ENCODE data around the gene NAALADL1.

Gene NAALADL1

DNA sequence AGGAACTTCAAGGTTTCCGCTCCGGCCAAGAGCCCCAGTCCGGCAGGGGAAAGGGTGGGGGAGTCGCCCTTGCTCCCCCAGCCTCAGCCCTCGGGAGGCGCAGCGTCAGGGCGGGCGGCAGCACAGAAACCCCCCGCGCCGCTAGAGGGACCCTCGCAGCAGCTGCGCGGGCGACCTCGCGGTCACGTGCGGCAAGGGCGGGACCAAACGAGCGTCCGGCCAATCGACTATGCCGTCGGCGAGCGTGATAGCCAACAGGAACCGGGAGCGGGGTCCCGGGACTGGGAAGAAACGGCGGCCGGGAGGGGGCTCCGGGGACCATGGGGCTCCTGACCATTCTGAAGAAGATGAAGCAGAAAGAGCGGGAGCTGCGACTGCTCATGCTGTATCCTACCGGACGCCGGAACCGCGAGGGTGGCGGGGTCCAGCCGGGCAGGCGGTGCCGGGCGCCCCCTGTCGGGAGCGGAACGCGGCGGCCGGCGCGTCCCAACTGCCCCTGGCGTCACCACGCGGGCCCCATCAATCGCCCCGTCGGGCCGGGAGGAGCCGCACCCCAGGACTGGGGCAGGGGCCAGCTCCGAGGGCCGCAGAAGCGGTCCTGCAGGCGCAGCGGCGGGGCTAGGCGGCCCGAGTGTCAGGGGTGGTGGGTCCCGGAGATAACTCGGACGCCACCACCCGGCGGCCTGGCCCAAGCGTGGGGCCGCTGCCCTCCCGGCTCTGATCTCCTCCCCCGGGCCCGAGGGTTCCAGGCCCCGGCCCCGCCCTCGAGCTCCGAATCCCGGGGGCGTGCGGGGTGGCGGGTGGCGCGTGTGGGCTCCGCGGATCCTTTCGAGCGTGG, 44.2 kb downstream of the NAALADL1 start, which contains the start of gene ARL2 (continued):
- TF ChIP-seq, protein P1, sequence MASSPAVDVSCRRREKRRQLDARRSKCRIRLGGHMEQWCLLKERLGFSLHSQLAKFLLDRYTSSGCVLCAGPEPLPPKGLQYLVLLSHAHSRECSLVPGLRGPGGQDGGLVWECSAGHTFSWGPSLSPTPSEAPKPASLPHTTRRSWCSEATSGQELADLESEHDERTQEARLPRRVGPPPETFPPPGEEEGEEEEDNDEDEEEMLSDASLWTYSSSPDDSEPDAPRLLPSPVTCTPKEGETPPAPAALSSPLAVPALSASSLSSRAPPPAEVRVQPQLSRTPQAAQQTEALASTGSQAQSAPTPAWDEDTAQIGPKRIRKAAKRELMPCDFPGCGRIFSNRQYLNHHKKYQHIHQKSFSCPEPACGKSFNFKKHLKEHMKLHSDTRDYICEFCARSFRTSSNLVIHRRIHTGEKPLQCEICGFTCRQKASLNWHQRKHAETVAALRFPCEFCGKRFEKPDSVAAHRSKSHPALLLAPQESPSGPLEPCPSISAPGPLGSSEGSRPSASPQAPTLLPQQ (tag by site-specific recombination; IDR thresholded peaks at IDR 0.05): peak; percentile 90
- TF ChIP-seq ZNF416 (tag by site-specific recombination; IDR thresholded peaks at IDR 0.05) (no peak), GLIS2 (tag by site-specific recombination; IDR thresholded peaks at IDR 0.05) (peak; percentile 92), ZEB2 (tag by site-specific recombination; IDR thresholded peaks at IDR 0.05) (peak; percentile 83), ZFP37 (tag by site-specific recombination; IDR thresholded peaks at IDR 0.05) (peak; percentile 93; the same call in 1 of the 2 replicates), ZNF423 (tag by site-specific recombination; IDR thresholded peaks at IDR 0.05) (peak; percentile 55; the same call in 1 of the 2 replicates), ZNF621 (tag by site-specific recombination; IDR thresholded peaks at IDR 0.05) (no peak), ZNF274 (IDR thresholded peaks at IDR 0.05; ENCODE audit: low read length) (no peak), ZNF274 (tag by site-specific recombination; IDR thresholded peaks at IDR 0.05; ENCODE audit: borderline replicate concordance) (no peak), ZNF76 (tag by site-specific recombination; IDR thresholded peaks at IDR 0.05; ENCODE audit: borderline replicate concordance, low read depth) (0 out of 2 replicates have a peak, but pooled peaks have one; percentile 10), ZNF24 (tag by site-specific recombination; IDR thresholded peaks at IDR 0.05) (0 out of 2 replicates have a peak, but pooled peaks have one; percentile 54), ZNF707 (tag by site-specific recombination; IDR thresholded peaks at IDR 0.05) (no peak; the same call in 1 of the 2 replicates), BCL11A (tag by site-specific recombination; IDR thresholded peaks at IDR 0.05; ENCODE audit: low read depth) (peak; percentile 57; the same call in 1 of the 2 replicates), ZBTB48 (tag by site-specific recombination; IDR thresholded peaks at IDR 0.05) (peak; percentile 55), ZBTB17 (tag by site-specific recombination; IDR thresholded peaks at IDR 0.05) (peak; percentile 69), SP3 (tag by site-specific recombination; IDR thresholded peaks at IDR 0.05) (peak; percentile 31; the same call in 1 of the 2 replicates), ZNF404 (tag by site-specific recombination; IDR thresholded peaks at IDR 0.05) (no peak), ZBTB20 (tag by site-specific recombination; IDR thresholded peaks at IDR 0.05) (peak; percentile 88), ZNF560 (tag by site-specific recombination; IDR thresholded peaks at IDR 0.05; ENCODE audit: borderline replicate concordance) (no peak), RBAK (tag by site-specific recombination; IDR thresholded peaks at IDR 0.05) (no peak), SP7 (tag by site-specific recombination; IDR thresholded peaks at IDR 0.05) (peak; percentile 74; the same call in 1 of the 2 replicates), ZNF140 (tag by site-specific recombination; IDR thresholded peaks at IDR 0.05) (no peak), SETDB1 (IDR thresholded peaks at IDR 0.05; ENCODE audit: insufficient read length, low read length) (no peak), KLF7 (tag by site-specific recombination; IDR thresholded peaks at IDR 0.05; ENCODE audit: borderline replicate concordance) (0 out of 2 replicates have a peak, but pooled peaks have one; percentile 8), ZNF266 (tag by site-specific recombination; IDR thresholded peaks at IDR 0.05; ENCODE audit: low read depth) (no peak)
- TF ChIP-seq, protein P2, sequence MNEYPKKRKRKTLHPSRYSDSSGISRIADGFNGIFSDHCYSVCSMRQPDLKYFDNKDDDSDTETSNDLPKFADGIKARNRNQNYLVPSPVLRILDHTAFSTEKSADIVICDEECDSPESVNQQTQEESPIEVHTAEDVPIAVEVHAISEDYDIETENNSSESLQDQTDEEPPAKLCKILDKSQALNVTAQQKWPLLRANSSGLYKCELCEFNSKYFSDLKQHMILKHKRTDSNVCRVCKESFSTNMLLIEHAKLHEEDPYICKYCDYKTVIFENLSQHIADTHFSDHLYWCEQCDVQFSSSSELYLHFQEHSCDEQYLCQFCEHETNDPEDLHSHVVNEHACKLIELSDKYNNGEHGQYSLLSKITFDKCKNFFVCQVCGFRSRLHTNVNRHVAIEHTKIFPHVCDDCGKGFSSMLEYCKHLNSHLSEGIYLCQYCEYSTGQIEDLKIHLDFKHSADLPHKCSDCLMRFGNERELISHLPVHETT (tag by site-specific recombination; IDR thresholded peaks at IDR 0.05): 0 out of 2 replicates have a peak, but pooled peaks have one; percentile 10
- TF ChIP-seq, protein P3, sequence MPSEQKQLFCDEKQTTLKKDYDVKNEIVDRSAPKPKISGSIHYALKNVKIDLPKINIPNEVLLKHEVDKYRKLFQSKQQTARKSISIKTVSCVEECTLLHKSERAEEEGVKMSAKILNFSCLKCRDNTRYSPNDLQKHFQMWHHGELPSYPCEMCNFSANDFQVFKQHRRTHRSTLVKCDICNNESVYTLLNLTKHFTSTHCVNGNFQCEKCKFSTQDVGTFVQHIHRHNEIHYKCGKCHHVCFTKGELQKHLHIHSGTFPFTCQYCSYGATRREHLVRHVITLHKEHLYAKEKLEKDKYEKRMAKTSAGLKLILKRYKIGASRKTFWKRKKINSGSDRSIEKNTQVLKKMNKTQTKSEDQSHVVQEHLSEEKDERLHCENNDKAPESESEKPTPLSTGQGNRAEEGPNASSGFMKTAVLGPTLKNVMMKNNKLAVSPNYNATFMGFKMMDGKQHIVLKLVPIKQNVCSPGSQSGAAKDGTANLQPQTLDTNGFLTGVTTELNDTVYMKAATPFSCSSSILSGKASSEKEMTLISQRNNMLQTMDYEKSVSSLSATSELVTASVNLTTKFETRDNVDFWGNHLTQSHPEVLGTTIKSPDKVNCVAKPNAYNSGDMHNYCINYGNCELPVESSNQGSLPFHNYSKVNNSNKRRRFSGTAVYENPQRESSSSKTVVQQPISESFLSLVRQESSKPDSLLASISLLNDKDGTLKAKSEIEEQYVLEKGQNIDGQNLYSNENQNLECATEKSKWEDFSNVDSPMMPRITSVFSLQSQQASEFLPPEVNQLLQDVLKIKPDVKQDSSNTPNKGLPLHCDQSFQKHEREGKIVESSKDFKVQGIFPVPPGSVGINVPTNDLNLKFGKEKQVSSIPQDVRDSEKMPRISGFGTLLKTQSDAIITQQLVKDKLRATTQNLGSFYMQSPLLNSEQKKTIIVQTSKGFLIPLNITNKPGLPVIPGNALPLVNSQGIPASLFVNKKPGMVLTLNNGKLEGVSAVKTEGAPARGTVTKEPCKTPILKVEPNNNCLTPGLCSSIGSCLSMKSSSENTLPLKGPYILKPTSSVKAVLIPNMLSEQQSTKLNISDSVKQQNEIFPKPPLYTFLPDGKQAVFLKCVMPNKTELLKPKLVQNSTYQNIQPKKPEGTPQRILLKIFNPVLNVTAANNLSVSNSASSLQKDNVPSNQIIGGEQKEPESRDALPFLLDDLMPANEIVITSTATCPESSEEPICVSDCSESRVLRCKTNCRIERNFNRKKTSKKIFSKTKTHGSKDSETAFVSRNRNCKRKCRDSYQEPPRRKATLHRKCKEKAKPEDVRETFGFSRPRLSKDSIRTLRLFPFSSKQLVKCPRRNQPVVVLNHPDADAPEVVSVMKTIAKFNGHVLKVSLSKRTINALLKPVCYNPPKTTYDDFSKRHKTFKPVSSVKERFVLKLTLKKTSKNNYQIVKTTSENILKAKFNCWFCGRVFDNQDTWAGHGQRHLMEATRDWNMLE (tag by site-specific recombination; conservative IDR thresholded peaks at IDR 0.05; ENCODE audit: low read depth): no peak
- TF ChIP-seq, protein P4, sequence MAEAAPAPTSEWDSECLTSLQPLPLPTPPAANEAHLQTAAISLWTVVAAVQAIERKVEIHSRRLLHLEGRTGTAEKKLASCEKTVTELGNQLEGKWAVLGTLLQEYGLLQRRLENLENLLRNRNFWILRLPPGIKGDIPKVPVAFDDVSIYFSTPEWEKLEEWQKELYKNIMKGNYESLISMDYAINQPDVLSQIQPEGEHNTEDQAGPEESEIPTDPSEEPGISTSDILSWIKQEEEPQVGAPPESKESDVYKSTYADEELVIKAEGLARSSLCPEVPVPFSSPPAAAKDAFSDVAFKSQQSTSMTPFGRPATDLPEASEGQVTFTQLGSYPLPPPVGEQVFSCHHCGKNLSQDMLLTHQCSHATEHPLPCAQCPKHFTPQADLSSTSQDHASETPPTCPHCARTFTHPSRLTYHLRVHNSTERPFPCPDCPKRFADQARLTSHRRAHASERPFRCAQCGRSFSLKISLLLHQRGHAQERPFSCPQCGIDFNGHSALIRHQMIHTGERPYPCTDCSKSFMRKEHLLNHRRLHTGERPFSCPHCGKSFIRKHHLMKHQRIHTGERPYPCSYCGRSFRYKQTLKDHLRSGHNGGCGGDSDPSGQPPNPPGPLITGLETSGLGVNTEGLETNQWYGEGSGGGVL (tag by site-specific recombination; IDR thresholded peaks at IDR 0.05): peak; percentile 52; the same call in 1 of the 2 replicates

All from HEK293 (cell line).